Ishikawa (cell line): Measurements from ENCODE around the gene PEX26.

ENCODE experiments used
- CEBPB ChIP-seq: IDR thresholded peaks from 2 replicates; pipeline ENCODE4 v1.6.1; 2012
- CREB1 ChIP-seq: IDR thresholded peaks from 2 replicates; pipeline ENCODE4 v1.6.1; 2012; ENCODE audit warnings: low read depth
- EGR1 ChIP-seq: IDR thresholded peaks from 2 replicates; pipeline ENCODE4 v1.6.1; 2012
- EP300 ChIP-seq: IDR thresholded peaks from 2 replicates; pipeline ENCODE4 v1.6.1; 2012; ENCODE audit warnings: borderline replicate concordance
- FOXM1 ChIP-seq: IDR thresholded peaks from 2 replicates; pipeline ENCODE4 v1.6.1; 2012; ENCODE audit warnings: low read depth, borderline replicate concordance
- NFIC ChIP-seq: IDR thresholded peaks from 2 replicates; pipeline ENCODE4 v1.6.1; 2012
- RAD21 ChIP-seq: IDR thresholded peaks from 2 replicates; pipeline ENCODE4 v1.6.1; 2012; ENCODE audit warnings: low read depth
- TAF1 ChIP-seq: IDR thresholded peaks from 2 replicates; pipeline ENCODE4 v1.6.1; 2012; ENCODE audit warnings: low read depth, mild to moderate bottlenecking
- TCF12 ChIP-seq: IDR thresholded peaks from 2 replicates; pipeline ENCODE4 v1.6.1; 2012; ENCODE audit warnings: low read depth
- TEAD4 ChIP-seq: IDR thresholded peaks from 2 replicates; pipeline ENCODE4 v1.6.1; 2012
- YY1 ChIP-seq: IDR thresholded peaks from 2 replicates; pipeline ENCODE4 v1.6.1; 2012; ENCODE audit warnings: low read depth
- ZBTB7A ChIP-seq: IDR thresholded peaks from 2 replicates; pipeline ENCODE4 v1.6.1; 2012; ENCODE audit warnings: low read depth
- TF ChIP-seq, protein P1 (sequence below): IDR thresholded peaks from 2 replicates; pipeline ENCODE4 v1.6.1; 2012; ENCODE audit warnings: low read depth, mild to moderate bottlenecking
- TF ChIP-seq, protein P2 (sequence below): IDR thresholded peaks from 2 replicates; pipeline ENCODE4 v1.6.1; 2012
- TF ChIP-seq, protein P3 (sequence below): IDR thresholded peaks from 2 replicates; pipeline ENCODE4 v1.6.1; 2012

Gene PEX26

DNA sequence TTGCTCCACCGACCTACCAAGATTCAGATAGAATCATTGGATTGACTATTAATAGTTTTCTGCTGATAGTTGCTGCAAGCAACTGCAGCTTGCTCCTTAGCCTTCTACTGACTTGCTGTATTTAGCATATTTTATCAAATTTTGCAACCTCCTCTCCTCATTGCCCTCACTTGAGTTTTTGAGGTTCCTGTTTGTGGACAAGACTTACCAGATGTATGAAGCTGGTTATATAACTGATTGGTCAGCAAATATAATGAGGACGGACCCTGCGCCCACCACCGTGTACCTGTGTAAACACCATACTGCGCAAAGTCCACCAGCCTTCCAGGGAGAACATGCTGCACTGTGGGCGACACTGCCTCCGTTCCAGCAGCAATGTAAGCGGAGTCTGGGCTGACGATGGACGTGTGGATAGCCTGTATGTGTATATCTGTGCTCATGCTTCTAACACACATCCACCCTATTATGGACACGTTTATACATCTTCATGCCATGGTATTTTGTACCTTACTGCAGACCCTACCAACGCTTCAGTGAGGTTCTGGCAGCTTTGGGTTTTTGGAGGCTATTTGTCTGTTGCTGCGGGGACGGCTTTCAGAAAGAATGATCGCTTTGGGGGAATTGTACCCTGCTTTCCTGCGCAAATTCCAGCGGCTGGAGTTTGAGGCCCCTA, 70.6 kb downstream of the PEX26 start:
- no peak for TF ChIP-seq EGR1
- no peak for TF ChIP-seq CEBPB
- no peak for TF ChIP-seq RAD21
- no peak for TF ChIP-seq TEAD4

DNA sequence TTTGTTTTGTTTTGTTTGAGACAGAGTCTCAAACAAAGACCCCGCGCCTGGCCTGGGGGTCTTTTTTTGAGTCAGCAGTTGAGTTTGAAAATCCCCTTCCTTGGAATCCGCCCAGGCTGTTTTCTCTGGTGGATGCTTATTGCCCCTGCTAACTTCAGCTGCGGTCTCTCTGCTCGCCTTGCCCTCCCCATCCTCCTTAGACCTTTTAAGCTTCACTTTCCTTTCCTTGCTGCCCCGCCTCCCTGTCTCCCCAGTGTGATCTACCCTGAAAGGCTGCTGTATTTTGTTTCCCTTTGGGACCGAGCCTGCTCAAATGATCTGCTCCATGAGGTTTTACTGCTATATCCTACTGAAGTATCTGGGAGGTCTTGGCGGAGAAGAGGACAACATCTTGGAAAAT, 74.7 kb downstream of the PEX26 start:
- TF ChIP-seq CEBPB (no peak), YY1 (no peak), RAD21 (no peak), TEAD4 (no peak), TAF1 (no peak), NFIC (no peak), EGR1 (no peak), TCF12 (no peak), EP300 (no peak), ZBTB7A (no peak), FOXM1 (no peak), CREB1 (no peak)
- TF ChIP-seq, protein P1, sequence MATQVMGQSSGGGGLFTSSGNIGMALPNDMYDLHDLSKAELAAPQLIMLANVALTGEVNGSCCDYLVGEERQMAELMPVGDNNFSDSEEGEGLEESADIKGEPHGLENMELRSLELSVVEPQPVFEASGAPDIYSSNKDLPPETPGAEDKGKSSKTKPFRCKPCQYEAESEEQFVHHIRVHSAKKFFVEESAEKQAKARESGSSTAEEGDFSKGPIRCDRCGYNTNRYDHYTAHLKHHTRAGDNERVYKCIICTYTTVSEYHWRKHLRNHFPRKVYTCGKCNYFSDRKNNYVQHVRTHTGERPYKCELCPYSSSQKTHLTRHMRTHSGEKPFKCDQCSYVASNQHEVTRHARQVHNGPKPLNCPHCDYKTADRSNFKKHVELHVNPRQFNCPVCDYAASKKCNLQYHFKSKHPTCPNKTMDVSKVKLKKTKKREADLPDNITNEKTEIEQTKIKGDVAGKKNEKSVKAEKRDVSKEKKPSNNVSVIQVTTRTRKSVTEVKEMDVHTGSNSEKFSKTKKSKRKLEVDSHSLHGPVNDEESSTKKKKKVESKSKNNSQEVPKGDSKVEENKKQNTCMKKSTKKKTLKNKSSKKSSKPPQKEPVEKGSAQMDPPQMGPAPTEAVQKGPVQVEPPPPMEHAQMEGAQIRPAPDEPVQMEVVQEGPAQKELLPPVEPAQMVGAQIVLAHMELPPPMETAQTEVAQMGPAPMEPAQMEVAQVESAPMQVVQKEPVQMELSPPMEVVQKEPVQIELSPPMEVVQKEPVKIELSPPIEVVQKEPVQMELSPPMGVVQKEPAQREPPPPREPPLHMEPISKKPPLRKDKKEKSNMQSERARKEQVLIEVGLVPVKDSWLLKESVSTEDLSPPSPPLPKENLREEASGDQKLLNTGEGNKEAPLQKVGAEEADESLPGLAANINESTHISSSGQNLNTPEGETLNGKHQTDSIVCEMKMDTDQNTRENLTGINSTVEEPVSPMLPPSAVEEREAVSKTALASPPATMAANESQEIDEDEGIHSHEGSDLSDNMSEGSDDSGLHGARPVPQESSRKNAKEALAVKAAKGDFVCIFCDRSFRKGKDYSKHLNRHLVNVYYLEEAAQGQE, result no peak
- TF ChIP-seq, protein P2, sequence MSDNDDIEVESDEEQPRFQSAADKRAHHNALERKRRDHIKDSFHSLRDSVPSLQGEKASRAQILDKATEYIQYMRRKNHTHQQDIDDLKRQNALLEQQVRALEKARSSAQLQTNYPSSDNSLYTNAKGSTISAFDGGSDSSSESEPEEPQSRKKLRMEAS, result no peak
- TF ChIP-seq, protein P3, sequence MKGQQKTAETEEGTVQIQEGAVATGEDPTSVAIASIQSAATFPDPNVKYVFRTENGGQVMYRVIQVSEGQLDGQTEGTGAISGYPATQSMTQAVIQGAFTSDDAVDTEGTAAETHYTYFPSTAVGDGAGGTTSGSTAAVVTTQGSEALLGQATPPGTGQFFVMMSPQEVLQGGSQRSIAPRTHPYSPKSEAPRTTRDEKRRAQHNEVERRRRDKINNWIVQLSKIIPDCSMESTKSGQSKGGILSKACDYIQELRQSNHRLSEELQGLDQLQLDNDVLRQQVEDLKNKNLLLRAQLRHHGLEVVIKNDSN, result no peak

DNA sequence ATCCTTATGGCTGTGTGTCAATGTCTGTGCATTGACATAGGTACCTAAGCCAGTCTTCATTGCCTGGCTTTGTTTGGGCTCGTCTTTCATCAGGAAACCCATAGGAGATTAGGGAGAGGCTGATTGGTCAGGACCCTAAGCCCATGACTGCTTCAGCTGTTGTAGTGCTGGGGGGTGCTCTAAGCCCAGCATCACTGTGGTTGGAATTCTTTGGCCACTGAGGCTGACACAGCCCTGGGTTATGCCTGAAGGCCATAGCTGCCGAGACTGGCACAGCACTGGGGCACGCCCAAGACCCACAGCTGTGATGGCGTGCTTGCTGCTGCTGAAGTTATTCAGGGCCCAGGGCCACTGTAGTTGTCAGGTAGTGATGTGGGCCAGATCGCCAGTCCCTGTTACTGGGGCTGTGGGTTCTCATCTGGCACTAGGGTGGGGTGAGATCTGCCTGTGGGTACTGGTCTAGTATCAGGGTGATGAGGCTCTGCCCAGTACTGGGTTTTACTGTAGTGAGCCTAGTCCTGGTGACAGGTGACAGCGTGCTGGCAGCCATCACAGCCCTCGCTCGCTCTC, 77.1 kb downstream of the PEX26 start:
- TF ChIP-seq, protein P3, result no peak
- TF ChIP-seq TAF1 (no peak), ZBTB7A (no peak), CEBPB (no peak), RAD21 (no peak), EP300 (no peak), EGR1 (no peak), YY1 (no peak), TCF12 (no peak), TEAD4 (no peak), FOXM1 (no peak), NFIC (no peak), CREB1 (no peak)
- TF ChIP-seq, protein P1, result no peak
- TF ChIP-seq, protein P2, result no peak
